Sigmoid colon (tissue), 4 donors: Measurements from ENCODE around the gene BRI3.

Experiments used
- CTCF ChIP-seq, 4 experiments: fragments of 450-650 bp in 3 of 4; fragments of 200-600 bp in 1 of 4; IDR thresholded peaks; one replicate each; pipeline ENCODE4 v1.5.1; 2016 to 2019; ENCODE audit warnings: antibody characterized with exemption in 4 of 4, mild to moderate bottlenecking in 3 of 4, moderate library complexity in 2 of 4
- EP300 ChIP-seq, 4 donors: sonication (generic); formaldehyde crosslinking; IDR thresholded peaks; one replicate each; pipeline ENCODE4 v1.6.1; 2017; ENCODE audit warnings: antibody characterized with exemption in 4 of 4
- POLR2A ChIP-seq, 2 donors: fragments of 450-650 bp; IDR thresholded peaks; one replicate each; pipeline ENCODE4 v1.6.1; 2016; ENCODE audit warnings: antibody characterized with exemption in 2 of 2, mild to moderate bottlenecking in 2 of 2, moderate library complexity in 2 of 2
- POLR2AphosphoS5 ChIP-seq, 4 donors: sonication (generic); formaldehyde crosslinking; IDR thresholded peaks; one replicate each; pipeline ENCODE4 v1.6.1; 2017; ENCODE audit warnings: antibody characterized with exemption in 4 of 4

DNA sequence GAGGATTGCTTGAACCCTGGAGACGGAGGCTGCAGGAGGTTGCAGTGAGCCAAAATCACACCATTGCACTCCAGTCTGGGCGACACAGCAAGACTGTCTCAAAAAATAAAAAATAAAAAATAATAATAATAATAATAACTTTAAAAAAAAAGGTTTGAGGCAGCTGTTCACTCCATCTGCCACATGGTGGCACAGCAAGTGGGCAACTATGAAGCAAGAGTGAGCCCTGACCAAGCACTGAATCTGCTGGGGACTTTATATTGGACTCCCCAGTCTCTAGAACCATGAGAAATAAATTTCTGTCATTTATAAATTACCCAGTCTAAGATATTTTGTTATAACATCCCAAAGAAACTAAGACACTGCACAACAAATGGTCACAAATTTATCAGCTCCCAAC lies 14.6 kb upstream of the BRI3 start:
- TF ChIP-seq POLR2A (IDR thresholded peaks at IDR 0.05) (no peak), CTCF (IDR thresholded peaks at IDR 0.05) (no peak), POLR2AphosphoS5 (IDR thresholded peaks at IDR 0.05) (no peak), EP300 (IDR thresholded peaks at IDR 0.05) (no peak)
